A549 treated with ZK216348 at 1 μM for 4 hours (cell line): ENCODE results near the gene PTTG1. TPM values are rescaled to one million over a fixed set of nuclear protein-coding genes. Genes with fewer than 3 reads are reported as not detected.

Source experiments
- total RNA-seq: library from RNA; stranded (reverse); fragments of 200-300 nt; extraction: Qiagen RNA extraction; gene quantifications from 5 replicates; pipeline ENCODE4 v1.2.3, GENCODE V29; 2022; ENCODE audit warnings: low read depth

Gene PTTG1
- total RNA-seq, result 181 to 280 TPM (median 199 TPM) in 5 replicates

DNA sequence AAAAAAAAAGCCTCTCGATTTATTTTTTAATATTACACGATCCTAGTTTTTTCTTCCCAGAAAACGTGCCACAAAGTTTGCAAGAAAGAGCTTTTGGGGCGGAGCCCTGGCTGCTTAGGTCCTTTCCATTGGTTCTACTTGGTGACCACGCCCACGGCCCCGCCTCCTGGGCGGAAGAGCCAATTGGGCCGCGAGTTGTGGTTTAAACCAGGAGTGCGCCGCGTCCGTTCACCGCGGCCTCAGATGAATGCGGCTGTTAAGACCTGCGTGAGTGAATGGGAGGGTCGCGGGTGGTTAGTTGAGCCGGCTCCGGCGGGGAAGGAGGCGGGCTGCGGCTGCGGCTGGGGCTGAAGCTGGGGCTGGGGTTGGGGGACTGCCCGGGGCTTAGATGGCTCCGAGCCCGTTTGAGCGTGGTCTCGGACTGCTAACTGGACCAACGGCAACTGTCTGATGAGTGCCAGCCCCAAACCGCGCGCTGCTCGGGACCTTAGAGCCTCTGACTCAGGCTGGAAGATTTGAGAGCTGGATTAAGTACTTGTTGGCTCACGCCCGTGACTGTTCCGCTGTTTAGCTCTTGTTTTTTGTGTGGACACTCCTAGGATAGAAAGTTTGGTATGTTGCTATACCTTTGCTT is at the start of gene PTTG1:
PTTG1 (plus strand) TSS at position 231 of the 634 bp plus-strand sequence. CDS start 458 bp downstream, outside the sequence.

DNA sequence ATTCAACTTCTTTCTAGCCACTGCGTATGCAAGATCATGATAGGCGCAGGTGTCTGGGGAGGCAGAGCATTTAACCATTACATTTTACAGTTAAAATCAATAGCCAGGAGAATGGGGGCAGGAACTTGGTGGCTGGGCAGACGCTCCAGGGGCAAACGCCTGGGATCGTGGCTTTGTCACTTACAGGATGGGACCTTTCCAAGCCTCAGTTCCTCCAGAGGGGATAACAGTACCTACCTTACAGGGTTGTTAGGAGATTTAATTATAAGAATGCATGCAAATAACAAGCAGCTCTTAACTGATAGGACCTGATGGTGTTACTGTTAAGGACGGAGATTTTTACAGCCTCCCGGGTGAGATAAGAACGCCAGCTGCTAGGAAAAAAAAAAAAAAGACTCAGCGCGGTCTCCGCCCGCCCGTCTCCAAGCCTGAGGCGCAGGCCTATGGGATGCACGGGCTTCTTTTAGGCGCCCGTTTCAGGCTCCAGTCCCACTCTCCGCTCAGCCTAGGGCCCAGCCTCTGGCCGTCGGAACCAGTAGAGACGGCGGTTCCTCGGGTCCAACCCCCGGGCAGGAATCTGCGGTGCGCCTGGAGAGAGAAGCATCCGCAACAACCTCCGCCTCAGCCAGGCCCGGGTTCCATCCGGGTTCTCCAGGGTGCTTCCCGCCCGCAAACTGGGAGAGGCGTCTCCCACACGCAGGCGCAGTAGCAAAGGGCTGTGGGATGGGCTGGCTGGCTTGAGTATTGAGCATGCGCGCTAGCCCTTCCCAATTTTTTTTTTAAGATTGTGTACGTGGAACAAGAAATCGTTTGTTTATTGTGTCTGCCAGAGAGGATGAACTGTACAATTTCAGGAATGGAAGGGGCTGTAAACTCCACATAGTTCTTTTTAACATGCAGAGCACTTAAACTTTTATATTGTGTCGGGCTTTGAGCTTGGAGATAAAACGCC is 22.0 kb upstream of the PTTG1 start, which contains the start of gene FAM200C:
FAM200C (minus strand) TSS at position 653 of the 952 bp plus-strand sequence. CDS start 4,564 bp downstream, outside the sequence.

GRCh38 chr5:160418561-160419457 is 2.8 kb upstream of the PTTG1 start, which contains the start of gene SLU7:
TSS of gene SLU7 (minus strand) at chr5:160419081. CDS start at chr5:160415294, 3,787 bp downstream.

Other genes with a start within 250 kb of the PTTG1 start
- 0.45 to 1.6 TPM (median 1.1 TPM) in 5 replicates for gene FABP6, start 192.3 kb upstream of the PTTG1 start, total RNA-seq
- gene CCNJL, start 109.3 kb upstream of the PTTG1 start, total RNA-seq, result 10.5 to 14.3 TPM (median 13.6 TPM) in 5 replicates
- 0.09 to 0.29 TPM (median 0.18 TPM) in 4 of 5 replicates, not detected in the other for gene C1QTNF2, start 51.2 kb upstream of the PTTG1 start, total RNA-seq
- 1.8 to 2.3 TPM (median 2.1 TPM) in 5 replicates for gene FAM200C, start 21.8 kb upstream of the PTTG1 start, total RNA-seq
- 42.2 to 94.6 TPM (median 52.0 TPM) in 5 replicates for gene SLU7, start 2.8 kb upstream of the PTTG1 start, total RNA-seq